GM06990 (cell line): ENCODE measurements around the gene TUBB4B.

ENCODE experiments used
- DNase-seq: peaks from one replicate; pipeline ENCODE4 v3.0.0-alpha.2; 2011; ENCODE audit not compliant: insufficient read length; ENCODE audit errors: extremely low read depth
- H3K27me3 ChIP-seq: replicated peaks from 2 replicates; pipeline ENCODE4 v1.6.0; 2011; ENCODE audit warnings: low read length; ENCODE audit not compliant: control insufficient read depth, insufficient read depth
- H3K36me3 ChIP-seq: 2 replicates; pipeline ENCODE4 v1.5.1; 2011; ENCODE audit warnings: low read length; ENCODE audit not compliant: control insufficient read depth, insufficient read depth
- H3K4me3 ChIP-seq: replicated peaks from 2 replicates; pipeline ENCODE4 v1.5.1; 2011; ENCODE audit warnings: low read depth, mild to moderate bottlenecking, control low read depth, low read length
- TF ChIP-seq, protein P1 (sequence below): IDR thresholded peaks from 2 replicates; pipeline ENCODE4 v1.5.1; 2011; ENCODE audit warnings: low read length, control low read depth, mild to moderate bottlenecking, inconsistent platforms; ENCODE audit not compliant: insufficient read depth, poor library complexity, severe bottlenecking

The TUBB4B gene

DNA sequence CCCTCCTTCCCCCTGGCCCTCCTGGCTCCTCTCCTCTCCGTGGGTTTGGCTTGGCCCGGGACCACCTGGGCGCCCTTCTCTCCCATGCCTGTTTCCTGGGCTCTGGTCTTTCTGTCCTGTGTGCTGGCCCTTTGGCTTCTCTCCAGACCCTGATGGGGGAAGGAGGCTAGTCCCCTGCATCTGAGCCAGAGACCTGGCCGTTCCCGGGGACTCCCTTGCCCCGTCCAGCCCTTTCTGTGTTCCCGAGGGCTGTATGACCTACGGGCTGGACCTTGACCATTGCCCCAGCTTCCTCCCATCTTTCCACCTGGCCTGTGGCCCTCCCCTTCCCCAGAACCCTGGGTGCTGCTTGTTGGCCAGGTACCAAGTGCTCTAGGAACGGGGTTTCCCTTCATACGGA lies 22.4 kb downstream of the TUBB4B start:
- TF ChIP-seq, protein P1, sequence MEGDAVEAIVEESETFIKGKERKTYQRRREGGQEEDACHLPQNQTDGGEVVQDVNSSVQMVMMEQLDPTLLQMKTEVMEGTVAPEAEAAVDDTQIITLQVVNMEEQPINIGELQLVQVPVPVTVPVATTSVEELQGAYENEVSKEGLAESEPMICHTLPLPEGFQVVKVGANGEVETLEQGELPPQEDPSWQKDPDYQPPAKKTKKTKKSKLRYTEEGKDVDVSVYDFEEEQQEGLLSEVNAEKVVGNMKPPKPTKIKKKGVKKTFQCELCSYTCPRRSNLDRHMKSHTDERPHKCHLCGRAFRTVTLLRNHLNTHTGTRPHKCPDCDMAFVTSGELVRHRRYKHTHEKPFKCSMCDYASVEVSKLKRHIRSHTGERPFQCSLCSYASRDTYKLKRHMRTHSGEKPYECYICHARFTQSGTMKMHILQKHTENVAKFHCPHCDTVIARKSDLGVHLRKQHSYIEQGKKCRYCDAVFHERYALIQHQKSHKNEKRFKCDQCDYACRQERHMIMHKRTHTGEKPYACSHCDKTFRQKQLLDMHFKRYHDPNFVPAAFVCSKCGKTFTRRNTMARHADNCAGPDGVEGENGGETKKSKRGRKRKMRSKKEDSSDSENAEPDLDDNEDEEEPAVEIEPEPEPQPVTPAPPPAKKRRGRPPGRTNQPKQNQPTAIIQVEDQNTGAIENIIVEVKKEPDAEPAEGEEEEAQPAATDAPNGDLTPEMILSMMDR: no peak

DNA sequence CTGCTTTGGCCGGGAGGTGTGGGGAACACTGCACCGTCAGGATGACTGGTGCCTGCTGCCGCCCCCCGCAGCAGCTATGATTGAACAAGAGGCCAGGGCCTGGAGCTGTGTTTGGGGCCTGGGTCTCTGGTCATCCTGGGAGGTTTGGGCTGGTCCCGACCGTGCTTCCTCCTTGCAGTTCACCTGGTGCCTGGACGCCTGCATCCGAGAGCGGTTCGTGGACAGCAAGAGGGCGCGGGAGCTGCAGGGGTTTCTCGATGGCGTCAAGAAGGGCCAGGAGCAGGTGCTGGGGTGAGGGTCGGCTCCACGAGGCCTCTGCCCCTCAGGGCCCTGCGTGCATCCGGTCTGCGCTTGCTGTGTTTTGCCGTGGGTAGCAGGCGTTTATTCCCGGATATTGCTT lies 23.0 kb downstream of the TUBB4B start:
- no peak for DNase-seq
- H3K36me3 ChIP-seq: peaks cover 22% of the 10 kb centered on the region
- no peak overlapping the region for H3K4me3 ChIP-seq
- no peaks in the 10 kb centered on the region for H3K27me3 ChIP-seq
- TF ChIP-seq, protein P1: no peak

More for the DNA sequence above, 22.4 kb downstream of the TUBB4B start:
- DNase-seq: no peak
- Histone ChIP-seq H3K27me3 (no peaks in the 10 kb centered on the region), H3K36me3 (peaks cover 22% of the 10 kb centered on the region), H3K4me3 (no peak overlapping the region)

DNA sequence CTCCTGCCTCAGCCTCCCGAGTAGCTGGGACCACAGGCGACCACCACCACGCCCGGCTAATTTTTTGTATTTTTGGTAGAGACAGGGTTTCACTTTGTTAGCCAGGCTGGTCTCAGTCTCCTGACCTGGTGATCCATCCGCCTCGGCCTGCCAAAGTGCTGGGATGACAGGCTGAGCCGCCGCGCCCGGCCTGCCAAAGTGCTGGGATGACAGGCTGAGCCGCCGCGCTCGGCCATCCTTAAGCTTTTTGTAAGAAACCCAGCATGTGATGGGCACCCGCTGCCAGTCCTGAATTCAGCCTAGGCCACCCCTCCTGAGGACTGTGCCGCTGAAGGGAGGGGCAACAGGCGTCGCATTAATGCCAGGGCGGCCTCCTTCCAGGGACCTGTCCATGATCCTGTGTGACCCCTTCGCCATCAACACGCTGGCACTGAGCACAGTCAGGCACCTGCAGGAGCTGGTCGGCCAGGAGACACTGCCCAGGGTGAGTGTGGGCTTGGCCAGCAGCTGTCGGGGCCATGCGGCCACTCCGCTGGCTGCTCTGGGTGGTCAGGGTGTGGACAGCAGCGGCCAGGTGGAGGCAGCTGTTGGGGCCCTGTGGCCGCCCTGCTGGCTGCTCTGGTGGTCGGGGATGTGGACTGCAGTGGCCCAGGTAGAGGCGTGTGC lies 24.5 kb downstream of the TUBB4B start:
- no peak for DNase-seq
- TF ChIP-seq, protein P1: no peak
- no peaks in the 10 kb centered on the region for H3K27me3 ChIP-seq
- H3K36me3 ChIP-seq: peaks cover 20% of the 10 kb centered on the region
- H3K4me3 ChIP-seq: no peak overlapping the region

DNA sequence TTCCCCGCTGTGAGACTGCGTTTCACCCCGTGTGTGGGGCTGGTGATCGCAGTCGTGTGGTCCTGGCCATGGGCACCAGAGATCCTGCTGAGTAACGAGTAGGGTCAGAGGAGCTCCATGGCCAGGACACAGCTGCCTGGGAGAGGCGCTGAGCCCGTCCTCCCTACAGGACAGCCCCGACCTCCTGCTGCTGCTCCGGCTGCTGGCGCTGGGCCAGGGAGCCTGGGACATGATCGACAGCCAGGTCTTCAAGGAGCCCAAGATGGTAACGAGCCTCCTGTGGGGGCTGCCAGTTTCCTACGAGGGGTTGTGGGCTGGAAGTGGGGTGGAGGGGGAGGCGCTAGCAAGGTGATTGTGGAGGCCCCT lies 25.1 kb downstream of the TUBB4B start:
- Histone ChIP-seq H3K27me3 (no peaks in the 10 kb centered on the region), H3K4me3 (no peak overlapping the region), H3K36me3 (peaks cover 24% of the 10 kb centered on the region)
- DNase-seq: no peak
- TF ChIP-seq, protein P1: no peak

DNA sequence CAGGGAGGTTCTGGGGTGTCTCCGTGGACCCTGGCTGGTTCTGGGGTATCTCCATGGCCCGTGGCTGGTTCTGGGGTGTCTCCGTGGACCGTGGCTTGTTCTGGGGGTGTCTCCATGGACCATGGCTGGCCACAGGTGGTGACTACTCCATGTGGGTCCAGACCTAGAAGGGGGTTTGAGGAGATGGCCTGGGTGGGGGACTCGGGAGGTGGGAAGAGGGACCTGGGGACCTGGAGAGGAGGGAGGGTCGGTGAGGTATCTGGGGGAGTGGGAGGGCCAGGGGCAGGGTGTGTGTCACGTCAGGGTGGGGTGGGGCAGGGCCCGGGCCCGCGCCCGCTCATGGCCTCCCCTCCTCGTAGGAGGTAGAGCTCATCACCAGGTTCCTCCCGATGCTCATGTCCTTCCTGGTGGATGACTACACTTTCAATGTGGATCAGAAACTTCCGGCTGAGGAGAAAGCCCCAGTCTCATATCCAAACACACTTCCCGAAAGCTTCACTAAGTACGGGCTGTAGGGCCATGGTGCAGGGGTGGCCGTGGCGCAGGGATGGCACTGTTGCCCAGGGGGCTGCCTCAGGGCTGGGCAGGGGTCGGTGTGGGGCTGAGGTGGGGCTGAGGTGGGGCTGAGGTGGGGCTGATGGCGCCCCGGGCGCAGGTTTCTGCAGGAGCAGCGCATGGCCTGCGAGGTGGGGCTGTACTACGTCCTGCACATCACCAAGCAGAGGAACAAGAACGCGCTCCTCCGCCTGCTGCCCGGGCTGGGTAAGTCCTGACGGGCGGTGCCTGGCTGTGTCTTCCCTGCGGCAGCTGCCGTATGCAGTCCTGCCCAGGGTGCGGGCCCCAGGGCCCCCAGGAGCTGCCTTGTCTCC lies 25.7 kb downstream of the TUBB4B start:
- TF ChIP-seq, protein P1: no peak
- Histone ChIP-seq H3K36me3 (peaks cover 25% of the 10 kb centered on the region), H3K4me3 (no peak overlapping the region), H3K27me3 (no peaks in the 10 kb centered on the region)
- DNase-seq: no peak
